GM12891 (cell line): ENCODE results near the gene TLCD5.

Experiments used
- PAX5 ChIP-seq: IDR thresholded peaks from 2 replicates; pipeline ENCODE4 v1.6.1; 2011; ENCODE audit warnings: low read length, moderate library complexity, mild to moderate bottlenecking; ENCODE audit not compliant: insufficient read depth, severe bottlenecking
- POLR2A ChIP-seq: IDR thresholded peaks from 2 replicates; pipeline ENCODE4 v1.6.1; 2011; ENCODE audit warnings: low read depth, low read length, control low read depth
- POLR2AphosphoS5 ChIP-seq: IDR thresholded peaks from 2 replicates; pipeline ENCODE4 v1.6.1; 2011; ENCODE audit warnings: low read depth, low read length, control low read depth
- POU2F2 ChIP-seq: IDR thresholded peaks from 2 replicates; pipeline ENCODE4 v1.6.1; 2011; ENCODE audit warnings: low read depth, mild to moderate bottlenecking, control low read depth, low read length, moderate library complexity
- TAF1 ChIP-seq: IDR thresholded peaks from 2 replicates; pipeline ENCODE4 v1.6.1; 2011; ENCODE audit warnings: low read depth, low read length, control low read depth

GRCh38 chr11:120326845-120327281 lies 1.8 kb downstream of the TLCD5 start:
- TF ChIP-seq POLR2A, result no peak
- no peak for TF ChIP-seq POLR2AphosphoS5
- no peak for TF ChIP-seq TAF1
- no peak for TF ChIP-seq PAX5
- no peak for TF ChIP-seq POU2F2
